Fibroblast of lung (primary cell): ENCODE results near the gene STK10. TPM values are rescaled to one million over a fixed set of nuclear protein-coding genes. Genes with fewer than 3 reads are reported as not detected.
A peak's percentile ranks its signal among the peaks of the same experiment; 100 is the strongest.

ENCODE experiments used
- DNase-seq, 2 donors: peaks; one replicate each; pipeline versions ENCODE4 v3.0.0 to v3.0.0-alpha.2; 2010; ENCODE audit warnings: low read depth in 2 of 2
- H2AFZ ChIP-seq: 2 replicates; pipeline ENCODE4 v1.5.1; 2012; ENCODE audit warnings: low read length, control low read depth, inconsistent platforms
- H3K27ac ChIP-seq: 2 replicates; pipeline ENCODE4 v1.5.1; 2011; ENCODE audit warnings: low read length, control low read depth; ENCODE audit not compliant: insufficient read depth
- H3K27me3 ChIP-seq: 2 replicates; pipeline ENCODE4 v1.5.1; 2011; ENCODE audit warnings: mild to moderate bottlenecking, low read length; ENCODE audit not compliant: control insufficient read depth, insufficient read depth
- H3K36me3 ChIP-seq: 2 replicates; pipeline ENCODE4 v1.5.1; 2011; ENCODE audit warnings: low read length; ENCODE audit not compliant: control insufficient read depth, insufficient read depth
- H3K4me1 ChIP-seq: 2 replicates; pipeline ENCODE4 v1.5.1; 2011; ENCODE audit warnings: low read length; ENCODE audit not compliant: control insufficient read depth, insufficient read depth; ENCODE audit errors: extremely low read depth
- H3K4me2 ChIP-seq: 2 replicates; pipeline ENCODE4 v1.5.1; 2011; ENCODE audit warnings: low read length, control low read depth; ENCODE audit not compliant: insufficient read depth; ENCODE audit errors: extremely low read depth
- H3K4me3 ChIP-seq, 4 experiments: fragments of 200-600 bp in 1 of 4; sonication (generic) in 1 of 4; replicated peaks in 1 of 4; 2 replicates each; pipeline ENCODE4 v1.5.1; 2011 to 2016; ENCODE audit warnings: low read length in 4 of 4, low read depth in 3 of 4, mild to moderate bottlenecking in 3 of 4, control low read depth in 2 of 4, inconsistent platforms in 1 of 4, mixed read lengths in 1 of 4; ENCODE audit not compliant: insufficient read depth in 1 of 4; ENCODE audit errors: control extremely low read depth in 1 of 4
- H3K79me2 ChIP-seq: 2 replicates; pipeline ENCODE4 v1.5.1; 2012; ENCODE audit warnings: mild to moderate bottlenecking, low read length, inconsistent platforms; ENCODE audit not compliant: control insufficient read depth, insufficient read depth
- H3K9ac ChIP-seq: 2 replicates; pipeline ENCODE4 v1.5.1; 2011; ENCODE audit warnings: mild to moderate bottlenecking, low read length, control low read depth; ENCODE audit not compliant: insufficient read depth
- H3K9me3 ChIP-seq: 2 replicates; pipeline ENCODE4 v1.5.1; 2012; ENCODE audit warnings: low read depth, low read length; ENCODE audit not compliant: control insufficient read depth, insufficient read depth
- H4K20me1 ChIP-seq: 2 replicates; pipeline ENCODE4 v1.5.1; 2011; ENCODE audit warnings: low read length; ENCODE audit not compliant: control insufficient read depth, insufficient read depth; ENCODE audit errors: extremely low read depth
- CTCF ChIP-seq, 2 donors: IDR thresholded peaks in 1 of 2; conservative IDR thresholded peaks in 1 of 2; 1 replicate in 1 of 2; 2 replicates in 1 of 2; pipeline ENCODE4 v1.5.1; 2011 to 2012; ENCODE audit warnings: low read length in 2 of 2, control low read depth in 1 of 2, inconsistent platforms in 1 of 2, low read depth in 1 of 2, mild to moderate bottlenecking in 1 of 2
- EZH2 ChIP-seq: IDR thresholded peaks from 2 replicates; pipeline ENCODE4 v1.5.1; 2012; ENCODE audit warnings: low read length, control low read depth, mild to moderate bottlenecking; ENCODE audit errors: missing control alignments
- polyA plus RNA-seq, 2 donors: library from polyadenylated mRNA; depleted of rRNA in 1 of 2; stranded (reverse) in 1 of 2; unstranded in 1 of 2; fragments of >200 nt; gene quantifications; 2 replicates each; pipeline ENCODE4 v1.2.1, GENCODE V29; 2011 to 2012; ENCODE audit warnings: missing spikeins in 1 of 2
- total RNA-seq: library from RNA; depleted of rRNA; stranded (reverse); fragments of >200 nt; gene quantifications from 2 replicates; pipeline ENCODE4 v1.2.1, GENCODE V29; 2014

Gene STK10
- total and polyA plus RNA-seq, 2 donors (not counting 1 experiment from before 2014, with no cell fraction given) = 8.9 to 16.0 TPM

DNA sequence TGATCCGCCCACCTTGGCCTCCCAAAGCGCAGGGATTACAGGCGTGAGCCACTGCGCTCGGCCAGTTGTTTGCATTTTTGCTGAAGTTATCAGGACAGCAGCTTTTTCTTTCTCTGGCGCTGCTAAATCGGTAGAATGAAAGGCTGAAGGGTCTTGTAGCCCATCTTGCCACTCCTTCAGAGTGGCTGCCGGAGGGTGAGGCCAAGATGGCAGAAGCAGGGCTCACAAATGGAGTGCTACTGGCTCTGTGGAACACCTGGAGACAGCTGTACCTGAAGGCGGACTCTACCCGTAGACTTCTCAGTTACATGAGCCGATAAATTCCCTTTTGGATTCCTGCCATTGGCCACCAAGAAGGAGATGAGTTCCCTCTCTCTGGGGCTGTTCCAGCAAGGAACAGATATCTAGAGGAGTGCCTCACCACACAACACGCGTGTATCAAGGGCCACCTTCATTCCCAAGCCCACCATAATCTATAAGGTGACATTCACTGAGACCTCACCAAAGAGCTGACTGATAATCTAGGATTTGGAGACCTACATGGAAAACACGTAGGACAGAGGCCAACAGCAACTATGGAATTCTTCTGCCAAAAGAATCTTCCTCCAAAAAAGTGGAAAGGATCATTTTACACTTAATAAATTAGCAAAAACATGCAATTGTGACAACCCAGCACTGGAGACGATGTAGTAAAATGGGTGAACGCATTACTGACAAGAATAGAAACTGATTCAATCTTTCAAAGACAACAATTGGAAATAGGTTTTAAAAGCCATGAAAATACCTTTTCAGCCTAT lies 21.8 kb downstream of the STK10 start:
- peaks cover 4% of the 10 kb centered on the region for H3K79me2 ChIP-seq
- peaks cover 14% of the 10 kb centered on the region for H3K4me1 ChIP-seq
- H2AFZ ChIP-seq = no peak overlapping the region
- H3K4me2 ChIP-seq = no peak overlapping the region
- no peak overlapping the region for H3K4me3 ChIP-seq
- H3K9ac ChIP-seq = no peak overlapping the region
- TF ChIP-seq CTCF (conservative IDR thresholded peaks at IDR 0.05 in 1 of 2, IDR thresholded peaks at IDR 0.05 in 1 of 2; ENCODE audit: low read depth in 1 of 2, low read length in 2 of 2) (no peak), EZH2 (no peak)
- H4K20me1 ChIP-seq = no peaks in the 10 kb centered on the region
- H3K27ac ChIP-seq = no peak overlapping the region
- H3K9me3 ChIP-seq = no peaks in the 10 kb centered on the region
- DNase-seq = no peak
- no peaks in the 10 kb centered on the region for H3K36me3 ChIP-seq
- no peaks in the 10 kb centered on the region for H3K27me3 ChIP-seq

DNA sequence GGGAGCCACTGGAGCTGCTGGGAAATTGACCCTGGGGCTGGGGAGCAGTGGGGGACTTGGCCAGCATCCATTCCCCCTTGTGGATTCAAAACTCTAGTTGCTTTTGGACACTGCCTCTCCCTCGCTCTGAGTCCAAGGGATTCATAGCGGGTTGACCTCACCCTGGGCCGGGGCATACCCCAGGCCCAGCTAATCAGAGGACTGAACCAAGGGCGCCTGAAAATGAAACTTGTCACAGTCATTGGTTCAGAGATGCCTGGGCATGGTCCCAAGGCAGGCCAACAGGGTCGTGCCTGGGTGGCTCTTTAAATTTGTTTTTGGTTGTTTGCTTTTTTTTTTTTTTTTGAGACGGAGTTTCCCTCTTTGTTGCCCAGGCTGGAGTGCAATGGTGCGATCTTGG lies 22.6 kb downstream of the STK10 start:
- H3K27me3 ChIP-seq = no peaks in the 10 kb centered on the region
- no peak overlapping the region for H3K27ac ChIP-seq
- no peaks in the 10 kb centered on the region for H3K36me3 ChIP-seq
- no peak overlapping the region for H3K4me3 ChIP-seq
- no peaks in the 10 kb centered on the region for H3K9me3 ChIP-seq
- H3K9ac ChIP-seq = no peak overlapping the region
- H3K4me2 ChIP-seq = no peak overlapping the region
- peaks cover 4% of the 10 kb centered on the region for H3K79me2 ChIP-seq
- no peak overlapping the region for H2AFZ ChIP-seq
- H3K4me1 ChIP-seq = peaks cover 14% of the 10 kb centered on the region
- DNase-seq = no peak
- no peak for TF ChIP-seq EZH2
- TF ChIP-seq CTCF (conservative IDR thresholded peaks at IDR 0.05 in 1 of 2, IDR thresholded peaks at IDR 0.05 in 1 of 2; ENCODE audit: low read depth in 1 of 2, low read length in 2 of 2) = no peak
- no peaks in the 10 kb centered on the region for H4K20me1 ChIP-seq

- H4K20me1 ChIP-seq = no peaks in the 10 kb centered on the region
- TF ChIP-seq CTCF (conservative IDR thresholded peaks at IDR 0.05 in 1 of 2, IDR thresholded peaks at IDR 0.05 in 1 of 2; ENCODE audit: low read depth in 1 of 2, low read length in 2 of 2) (no peak), EZH2 (no peak)
- peak overlapping the region; percentile 51 for H3K27ac ChIP-seq
- DNase-seq = peak; percentile 50 to 70
- H3K4me1 ChIP-seq = peaks cover 14% of the 10 kb centered on the region
- H3K9ac ChIP-seq = no peak overlapping the region
- H3K27me3 ChIP-seq = no peaks in the 10 kb centered on the region
- H3K4me3 ChIP-seq = no peak overlapping the region
- H3K79me2 ChIP-seq = peaks cover 4% of the 10 kb centered on the region
- peak overlapping the region; percentile 23 for H2AFZ ChIP-seq
- no peaks in the 10 kb centered on the region for H3K36me3 ChIP-seq
- H3K9me3 ChIP-seq = no peaks in the 10 kb centered on the region
- peak overlapping the region; percentile 51 for H3K4me2 ChIP-seq
Measured at GRCh38 chr5:172164769-172165212, 23.2 kb downstream of the STK10 start.
